NCI-H748 treated with DMSO at 0.1 percent for 48 hours (cell line): ENCODE measurements around the gene COL1A1.

Experiments used
- DNase-seq: peaks from one replicate; lab custom pipeline; 2025; lab: John Stamatoyannopoulos, UW

The COL1A1 gene

DNA sequence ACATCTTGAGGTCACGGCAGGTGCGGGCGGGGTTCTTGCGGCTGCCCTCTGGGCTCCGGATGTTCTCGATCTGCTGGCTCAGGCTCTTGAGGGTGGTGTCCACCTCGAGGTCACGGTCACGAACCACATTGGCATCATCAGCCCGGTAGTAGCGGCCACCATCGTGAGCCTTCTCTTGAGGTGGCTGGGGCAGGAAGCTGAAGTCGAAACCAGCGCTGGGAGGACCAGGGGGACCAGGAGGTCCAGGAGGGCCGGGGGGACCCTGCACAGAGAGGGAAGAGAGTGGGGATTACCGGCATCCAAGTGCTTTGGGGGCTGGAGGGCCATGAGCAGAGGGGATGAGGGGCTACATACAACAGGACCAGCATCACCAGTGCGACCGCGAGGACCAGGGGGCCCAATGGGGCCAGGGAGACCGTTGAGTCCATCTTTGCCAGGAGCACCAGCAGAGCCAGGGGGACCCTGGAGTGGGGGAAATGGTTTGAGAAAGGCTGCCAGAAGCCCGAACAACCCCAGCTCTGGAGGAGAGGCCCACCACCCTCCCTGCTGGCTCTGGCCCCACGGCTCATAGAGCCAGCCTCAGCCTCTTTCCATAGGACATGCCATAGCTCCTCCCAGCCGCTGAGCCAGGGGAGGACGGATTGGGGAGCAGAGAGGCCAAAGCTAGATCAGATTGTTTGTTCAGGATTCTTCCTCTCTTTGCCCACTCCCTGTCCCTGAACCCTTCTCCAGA, 14.6 kb downstream of the COL1A1 start:
- DNase-seq: no peak

DNA sequence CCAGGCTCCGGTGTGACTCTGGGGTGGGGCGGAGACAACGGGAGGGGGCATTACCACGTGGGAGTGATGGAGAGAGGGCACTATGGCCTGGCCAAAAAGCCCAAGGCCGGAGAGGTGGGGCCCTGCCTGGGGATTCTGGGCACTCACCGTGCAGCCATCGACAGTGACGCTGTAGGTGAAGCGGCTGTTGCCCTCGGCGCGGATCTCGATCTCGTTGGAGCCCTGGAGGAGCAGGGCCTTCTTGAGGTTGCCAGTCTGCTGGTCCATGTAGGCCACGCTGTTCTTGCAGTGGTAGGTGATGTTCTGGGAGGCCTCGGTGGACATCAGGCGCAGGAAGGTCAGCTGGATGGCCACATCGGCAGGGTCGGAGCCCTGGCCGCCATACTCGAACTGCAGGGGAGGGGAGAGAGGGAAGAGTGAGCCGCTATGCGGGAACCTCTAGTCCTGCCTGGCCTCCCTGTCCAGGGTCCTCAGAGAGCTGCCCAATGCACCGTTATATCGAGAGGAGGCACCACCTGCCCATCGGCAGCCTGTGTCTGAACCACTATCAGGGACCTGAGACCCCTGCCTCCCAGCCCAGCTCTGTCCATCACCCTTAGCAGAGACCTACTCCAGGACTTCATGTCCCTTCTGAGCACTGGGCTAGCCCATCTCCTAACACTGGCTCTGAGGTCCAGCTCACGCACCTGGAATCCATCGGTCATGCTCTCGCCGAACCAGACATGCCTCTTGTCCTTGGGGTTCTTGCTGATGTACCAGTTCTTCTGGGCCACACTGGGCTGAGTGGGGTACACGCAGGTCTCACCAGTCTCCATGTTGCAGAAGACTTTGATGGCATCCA, 15.6 kb downstream of the COL1A1 start:
- DNase-seq: no peak

DNA sequence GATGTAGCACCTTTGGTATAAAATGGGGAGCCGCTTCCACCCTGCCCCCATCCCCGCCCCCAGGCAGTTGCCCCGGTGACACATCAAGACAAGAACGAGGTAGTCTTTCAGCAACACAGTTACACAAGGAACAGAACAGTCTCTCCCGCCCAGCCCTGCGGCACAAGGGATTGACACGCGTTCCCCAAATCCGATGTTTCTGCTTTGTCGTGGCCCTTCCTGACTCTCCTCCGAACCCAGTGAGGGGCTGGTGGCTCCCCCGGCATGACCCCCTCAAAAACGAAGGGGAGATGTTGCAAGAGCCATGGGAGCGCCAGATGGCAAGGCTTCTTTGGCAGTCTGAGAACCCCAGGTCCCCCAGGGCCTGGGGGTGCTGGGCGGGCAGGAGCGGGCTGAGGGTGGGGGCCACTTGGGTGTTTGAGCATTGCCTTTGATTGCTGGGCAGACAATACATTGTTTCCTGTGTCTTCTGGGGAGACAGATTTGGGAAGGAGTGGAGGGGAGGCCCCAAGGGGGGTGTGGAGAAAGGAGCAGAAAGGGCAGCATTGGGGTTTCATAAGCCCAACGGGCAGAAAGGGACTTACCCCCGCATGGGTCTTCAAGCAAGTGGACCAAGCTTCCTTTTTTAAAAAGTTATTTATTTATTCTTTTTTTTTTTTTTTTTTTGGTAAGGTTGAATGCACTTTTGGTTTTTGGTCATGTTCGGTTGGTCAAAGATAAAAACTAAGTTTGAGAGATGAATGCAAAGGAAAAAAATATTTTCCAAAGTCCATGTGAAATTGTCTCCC, 16.6 kb downstream of the COL1A1 start:
- DNase-seq: no peak

DNA sequence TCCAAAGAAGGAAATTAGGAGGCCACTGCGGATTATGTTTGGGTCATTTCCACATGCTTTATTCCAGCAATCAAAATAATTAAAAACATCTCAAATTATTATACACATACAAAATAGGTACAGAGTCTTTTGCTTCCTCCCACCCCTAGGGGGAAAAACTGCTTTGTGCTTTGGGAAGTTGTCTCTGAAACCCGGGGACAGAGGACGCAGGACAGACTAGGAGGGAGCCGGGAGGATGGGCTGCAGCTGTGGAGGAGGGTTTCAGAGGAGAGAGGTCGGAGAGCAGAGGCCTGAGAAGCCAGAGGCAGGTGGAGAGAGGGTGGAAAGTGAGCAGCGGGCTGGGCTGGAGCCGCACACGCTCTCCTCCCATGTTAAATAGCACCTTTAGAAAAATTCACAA, 17.4 kb downstream of the COL1A1 start:
- DNase-seq: no peak

DNA sequence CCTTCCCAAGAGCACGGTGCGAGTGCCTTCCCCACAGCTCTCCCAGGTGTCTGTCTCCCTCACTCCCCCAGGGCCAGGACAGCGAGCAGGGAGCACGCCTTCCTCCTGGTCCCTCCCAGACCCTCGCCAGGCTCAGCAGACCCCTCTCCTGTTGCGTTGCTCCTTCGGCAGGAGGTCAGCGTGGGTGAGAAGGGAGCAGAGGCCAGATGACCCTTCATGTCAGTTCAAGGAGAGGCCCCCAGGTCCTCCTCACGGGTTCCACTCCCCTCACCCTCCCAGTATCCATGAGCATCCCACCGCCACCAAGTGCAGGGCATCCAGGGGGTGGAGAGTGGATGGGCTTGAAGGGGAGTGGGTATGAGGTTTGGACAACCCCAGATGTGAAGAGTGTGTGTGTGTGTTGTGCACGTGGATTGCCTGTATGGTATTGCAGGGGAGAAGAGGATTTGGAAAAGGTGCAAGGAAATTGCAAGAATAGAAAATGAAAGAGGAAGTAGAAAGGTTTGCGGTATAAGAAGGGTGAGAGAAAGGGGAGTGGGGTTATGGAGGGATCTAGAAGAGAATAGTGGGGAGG, 17.9 kb downstream of the COL1A1 start:
- no peak for DNase-seq

DNA sequence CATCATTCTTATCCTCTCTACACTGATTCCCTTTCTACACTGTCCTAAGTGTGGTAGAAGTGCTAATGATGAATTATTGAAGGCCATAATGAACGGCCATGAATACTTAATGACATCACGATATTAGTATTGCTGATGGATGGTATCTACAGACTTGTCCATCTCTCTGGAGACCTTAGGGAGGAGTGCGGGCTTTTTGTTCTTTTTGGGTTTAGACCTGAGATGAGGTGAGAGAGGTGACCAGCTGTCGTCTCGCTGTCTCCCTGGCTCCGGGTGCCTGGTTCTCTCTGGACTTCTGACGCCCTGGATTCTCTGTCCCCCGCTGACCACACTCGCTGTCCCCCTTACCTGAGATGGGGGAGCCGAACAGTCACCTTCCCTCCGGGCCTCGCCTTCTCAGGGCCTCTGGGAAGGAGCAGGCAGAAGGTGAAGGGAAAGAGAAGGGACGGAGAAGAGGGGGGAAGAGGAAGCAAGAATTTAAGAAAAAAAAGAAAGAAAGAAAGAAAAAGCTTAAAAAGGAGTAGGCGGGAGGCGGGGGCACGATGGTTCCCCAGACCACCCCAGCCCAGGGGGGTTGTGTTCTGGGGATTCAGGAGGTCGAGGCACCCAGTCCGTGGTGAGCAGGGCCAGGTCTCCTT, 18.5 kb downstream of the COL1A1 start:
- no peak for DNase-seq

DNA sequence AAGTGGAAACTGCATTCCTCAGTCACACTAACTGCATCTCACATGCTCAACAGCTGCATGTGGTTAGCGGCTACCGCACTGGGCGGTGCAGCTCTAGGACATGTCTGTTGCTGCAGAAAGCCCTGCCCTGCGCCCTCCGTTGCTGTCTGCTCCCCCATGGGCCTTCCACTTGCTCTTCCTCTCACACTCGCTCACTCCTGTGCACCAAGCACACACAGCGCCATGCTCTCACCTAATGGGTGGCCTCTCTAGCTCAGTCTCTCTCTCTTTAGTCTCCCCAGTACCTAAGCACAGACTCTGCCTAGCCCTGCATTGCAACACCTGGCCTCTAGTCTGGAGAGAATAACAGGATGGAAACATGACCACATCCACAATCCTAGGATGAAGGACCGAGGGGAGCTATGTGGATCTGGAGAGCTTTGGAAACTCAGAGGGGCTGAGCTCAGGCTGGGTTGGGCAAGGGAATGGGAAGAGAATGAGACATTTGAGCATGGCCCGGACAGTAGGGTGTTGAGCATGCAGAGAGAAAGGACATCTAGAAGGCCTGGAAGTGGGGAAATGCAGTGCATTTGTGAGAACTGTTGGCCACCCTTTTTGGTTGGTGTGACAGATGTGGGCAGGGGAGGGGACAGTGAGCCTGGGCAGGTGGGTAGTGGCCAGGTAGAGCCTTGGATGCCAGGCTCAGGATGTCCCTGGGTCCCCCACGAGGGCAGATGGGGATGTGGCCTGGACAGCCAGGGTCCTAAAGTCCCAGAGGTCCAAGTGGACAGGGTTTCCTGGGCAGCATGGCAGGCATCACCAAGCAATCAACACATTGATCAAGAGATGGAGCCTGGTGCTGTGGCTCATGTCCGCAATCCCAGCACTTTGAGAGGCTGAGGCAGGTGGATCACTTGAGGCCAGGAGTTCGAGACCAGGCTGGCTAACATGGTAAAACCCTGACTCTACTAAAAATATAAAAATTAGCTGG, 19.6 kb downstream of the COL1A1 start:
- DNase-seq: no peak

DNA sequence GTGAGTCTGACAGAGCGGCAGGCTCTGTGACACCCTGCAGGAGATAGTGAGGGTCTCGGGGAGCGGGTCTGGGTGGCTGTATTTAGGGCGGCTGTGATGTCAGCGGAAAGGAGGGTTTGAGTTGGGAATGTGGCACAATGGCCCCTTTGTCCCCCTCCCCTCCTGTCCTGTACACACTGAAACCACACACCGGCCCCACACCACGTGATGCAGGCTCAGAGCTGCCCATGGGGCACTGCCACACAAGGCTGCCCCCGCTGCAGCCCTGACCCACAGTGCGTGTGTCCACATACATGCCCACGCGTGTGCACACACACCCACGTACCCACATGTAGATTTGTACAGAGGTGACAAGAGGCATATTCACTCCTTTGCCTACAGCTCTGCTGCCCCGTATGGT, 20.3 kb downstream of the COL1A1 start:
- no peak for DNase-seq

DNA sequence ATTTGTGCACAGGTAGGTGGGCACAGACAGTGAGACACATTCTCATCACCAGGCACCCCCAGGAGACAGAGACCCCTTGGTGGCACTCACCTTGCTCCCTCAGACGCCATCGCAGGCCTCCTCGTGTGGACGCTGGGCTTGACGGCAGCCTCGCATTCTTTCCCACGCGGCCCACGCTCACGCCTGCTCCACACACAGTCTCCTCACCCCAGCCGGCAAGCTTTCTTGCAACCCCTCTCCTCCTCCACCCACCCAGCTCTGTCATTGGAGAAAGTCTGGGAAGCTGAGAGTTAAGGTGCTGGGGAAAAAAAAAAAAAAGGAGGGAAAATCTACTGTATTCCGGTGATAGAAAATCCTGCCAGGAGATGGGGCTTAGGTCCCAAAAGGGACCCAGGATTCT, 20.8 kb downstream of the COL1A1 start:
- no peak for DNase-seq

DNA sequence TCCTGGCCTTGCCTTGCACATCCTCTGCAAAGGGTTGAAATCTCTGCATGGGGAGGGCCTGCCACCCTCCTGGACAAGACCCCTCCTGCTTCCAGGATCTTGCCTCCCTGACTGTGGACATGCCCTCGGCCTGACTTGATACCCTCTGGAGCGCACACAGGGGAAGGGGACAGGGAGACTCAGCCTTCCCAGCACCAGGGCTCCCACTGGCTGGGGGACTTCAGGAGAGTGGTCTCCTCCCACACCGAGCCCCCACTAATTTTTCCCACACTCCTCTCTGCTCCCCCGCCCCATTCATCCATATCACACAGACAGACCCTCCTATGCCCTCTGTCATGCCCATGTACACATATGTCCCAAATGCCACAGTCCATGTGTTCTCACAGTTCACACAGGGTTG, 21.3 kb downstream of the COL1A1 start:
- DNase-seq: no peak

DNA sequence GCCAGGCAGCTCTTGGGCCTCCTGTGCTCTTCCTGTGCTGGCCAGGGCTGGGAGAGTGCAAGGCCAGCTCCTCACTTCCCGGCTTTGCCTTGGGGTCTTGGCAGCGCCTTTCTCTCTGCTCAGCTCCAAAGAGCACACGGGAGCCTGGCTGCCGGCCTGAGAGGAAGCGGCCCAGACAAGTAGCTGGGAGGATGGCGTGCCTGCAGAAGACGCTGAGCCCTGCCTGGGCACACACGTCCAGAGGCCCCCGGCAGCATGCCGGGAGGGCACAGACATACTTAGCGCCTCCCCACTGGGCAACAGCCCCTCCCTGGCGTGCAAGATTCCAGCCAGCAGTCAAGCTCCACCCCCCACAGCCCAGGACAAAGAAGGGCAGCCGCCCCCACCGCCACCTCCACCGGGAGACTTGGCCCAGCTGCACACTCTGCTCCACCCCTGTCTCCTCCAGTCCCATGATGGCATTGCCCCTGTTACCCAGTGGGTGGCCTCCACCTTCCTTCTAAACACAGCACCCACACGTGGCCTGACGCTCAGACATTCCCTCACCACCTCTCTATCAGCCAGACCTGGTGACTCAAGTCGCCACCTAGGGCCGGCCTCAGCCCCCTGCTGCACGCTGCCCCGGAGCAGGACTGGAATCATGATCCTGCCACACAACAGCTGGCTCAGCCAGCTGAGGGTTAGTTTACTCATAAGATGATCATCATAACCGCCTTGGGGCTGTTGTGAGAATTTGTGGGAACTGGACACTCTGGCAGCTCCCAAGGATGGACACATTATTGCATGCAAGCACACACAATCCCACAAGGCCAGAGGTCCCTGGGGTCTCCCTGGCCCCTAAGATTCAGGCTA, 23.2 kb downstream of the COL1A1 start:
- no peak for DNase-seq

DNA sequence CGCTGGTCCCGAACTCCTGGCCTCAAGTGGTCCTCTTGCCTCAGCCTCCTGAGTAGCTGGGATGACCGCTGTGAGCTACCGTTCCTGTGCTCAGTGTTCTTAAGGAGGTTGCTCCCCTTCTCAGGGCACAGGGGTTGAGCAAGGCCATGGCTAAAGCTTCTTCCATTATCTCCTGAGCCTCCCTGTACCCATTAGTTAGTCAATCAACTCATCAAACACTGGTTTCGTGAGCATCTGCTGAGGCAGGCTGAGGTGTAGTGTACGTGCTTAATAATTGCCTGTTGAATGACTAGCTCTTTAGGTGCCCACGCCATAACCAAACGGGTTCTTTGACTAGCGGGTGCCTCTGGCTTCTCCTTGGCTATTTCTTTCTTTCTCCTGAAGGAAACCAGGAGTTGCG, 24.0 kb downstream of the COL1A1 start:
- no peak for DNase-seq

DNA sequence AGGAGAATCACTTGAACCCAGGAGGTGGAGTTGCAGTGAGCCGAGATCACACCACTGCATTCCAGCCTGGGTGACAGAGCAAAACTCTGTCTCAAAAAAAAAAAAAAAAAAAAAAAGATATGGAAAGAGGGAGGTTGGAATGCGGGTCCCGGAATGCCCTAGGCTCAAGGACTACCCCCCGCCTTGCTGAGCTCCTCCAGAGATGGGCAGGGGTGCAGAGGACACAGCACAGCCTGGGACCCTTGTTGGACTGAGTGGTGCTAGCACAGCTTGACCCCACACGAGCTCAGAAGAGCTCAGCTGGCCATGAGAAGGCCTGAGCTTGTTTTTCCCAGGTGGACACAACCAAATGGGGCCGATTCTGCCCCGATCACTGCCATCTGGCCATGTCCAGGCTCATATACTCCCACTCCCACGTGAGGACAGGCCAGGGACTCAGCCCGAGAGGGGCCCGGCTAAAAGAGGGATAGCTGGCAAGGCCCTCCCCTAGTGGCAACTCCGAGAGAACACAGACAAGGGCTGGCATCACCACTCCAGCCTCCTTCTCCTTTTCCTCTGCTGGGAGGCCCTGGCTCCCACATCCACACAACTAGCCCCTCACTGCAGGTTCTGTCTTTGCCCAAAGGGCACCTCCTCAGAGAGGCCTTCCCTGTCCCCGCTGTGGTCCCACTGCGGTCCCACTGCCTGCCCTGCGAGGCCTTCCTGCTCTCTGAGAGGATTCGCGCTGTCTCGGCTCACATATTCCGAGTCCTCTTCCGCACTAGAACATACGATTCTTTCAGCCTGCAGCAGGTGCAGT, 24.7 kb downstream of the COL1A1 start:
- DNase-seq: no peak

DNA sequence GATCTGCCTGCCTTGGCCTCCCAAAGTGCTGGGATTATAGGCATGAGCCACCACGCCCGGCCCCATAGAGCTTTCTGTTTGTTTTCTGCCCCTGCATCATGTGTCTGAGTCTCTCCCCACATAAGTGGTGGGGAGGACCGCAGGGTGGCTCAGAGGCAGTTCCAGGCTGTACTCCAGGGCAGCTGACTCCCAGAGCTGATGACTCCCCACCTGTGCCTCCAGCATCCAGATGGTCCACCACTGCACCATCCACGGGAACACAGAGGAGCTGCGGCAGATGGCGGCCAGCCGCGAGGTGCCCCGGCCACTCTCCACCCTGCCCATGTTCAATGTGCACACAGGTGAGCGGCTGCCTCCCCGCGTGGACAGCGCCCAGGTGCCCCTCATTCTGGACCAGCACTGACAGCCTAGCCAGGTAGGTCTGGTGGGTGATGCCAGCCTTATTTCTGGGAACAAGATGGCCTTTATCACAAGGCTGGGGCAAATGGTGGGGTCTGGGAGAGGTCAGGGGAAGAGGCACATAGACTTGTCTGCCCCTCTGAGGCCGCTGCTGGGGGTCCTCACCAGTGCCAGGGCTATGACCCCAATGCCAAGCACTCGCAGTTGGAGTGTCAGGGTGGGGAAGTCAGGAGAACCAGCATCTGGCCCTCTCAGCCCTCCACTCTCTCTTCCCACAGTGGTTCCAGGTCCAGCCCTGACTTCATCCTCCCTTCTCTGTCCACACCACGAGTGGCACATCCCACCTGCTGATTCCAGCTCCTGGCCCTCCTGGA, 26.2 kb downstream of the COL1A1 start:
- no peak for DNase-seq

DNA sequence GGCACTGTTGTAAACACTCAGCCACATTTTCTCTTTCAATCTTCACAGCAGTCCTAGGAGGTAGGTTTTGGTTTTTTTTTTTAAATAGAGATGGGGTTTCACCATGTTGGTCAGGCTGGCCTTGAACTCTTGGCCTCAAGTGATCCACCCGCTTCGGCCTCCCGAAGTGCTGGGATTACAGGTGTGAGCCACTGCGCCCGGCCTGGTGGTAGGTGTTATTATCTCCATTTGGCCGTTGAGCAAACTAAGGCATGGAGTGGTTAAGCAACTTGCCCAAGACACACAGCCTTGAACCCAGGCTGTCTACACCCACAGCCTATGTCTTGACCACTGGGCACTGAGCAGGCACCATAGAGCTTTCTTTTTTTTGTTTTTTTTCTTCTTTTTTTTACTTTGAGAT, 27.0 kb downstream of the COL1A1 start:
- DNase-seq: no peak

DNA sequence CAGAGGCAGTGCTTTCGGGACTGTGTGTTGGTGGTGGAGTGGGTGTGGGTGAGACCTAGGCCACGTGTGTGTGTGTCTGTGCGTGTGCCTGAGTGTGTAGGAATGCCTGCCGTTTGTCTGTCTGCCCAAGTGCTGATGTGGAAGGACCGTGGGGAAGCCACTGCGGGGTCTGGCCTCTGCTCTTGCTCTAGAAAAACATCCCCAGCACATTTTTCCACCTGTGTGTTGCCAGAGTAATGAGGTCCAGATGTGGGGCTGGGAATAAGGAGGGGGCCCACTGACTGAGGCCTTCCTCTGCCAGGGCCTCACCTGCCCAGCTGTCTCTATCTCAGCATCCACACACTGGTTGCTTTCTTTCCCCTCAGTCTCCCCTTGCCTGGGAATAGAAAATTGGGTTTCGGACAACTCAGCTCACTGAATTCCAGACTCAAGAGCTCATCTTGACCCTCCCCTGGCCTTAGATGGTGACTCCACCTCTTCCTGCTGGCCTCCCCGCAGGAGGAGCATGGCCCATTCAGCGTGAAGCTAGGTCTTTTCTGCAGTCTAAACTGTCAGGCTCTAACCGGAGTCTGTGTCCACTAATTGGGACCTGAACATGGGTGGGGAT, 28.0 kb downstream of the COL1A1 start:
- DNase-seq: no peak

DNA sequence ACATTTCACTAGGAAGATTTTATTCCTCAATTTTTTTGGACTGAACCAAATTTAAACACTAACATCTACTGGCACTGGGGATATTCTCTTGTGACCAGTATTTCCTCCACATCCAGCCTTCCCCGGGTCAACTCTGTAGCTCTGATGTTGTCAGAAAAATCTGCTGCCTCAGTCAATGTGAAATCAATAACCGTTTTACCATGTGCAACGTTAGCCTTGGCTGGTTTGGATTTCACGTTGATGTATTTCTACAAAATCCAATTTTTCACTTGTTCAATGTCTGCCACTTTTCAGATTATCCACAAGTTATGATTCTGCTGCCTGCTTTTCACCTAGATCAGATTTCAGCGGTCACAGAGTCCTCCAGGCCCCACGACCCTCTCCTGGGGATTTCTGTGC, 28.5 kb downstream of the COL1A1 start:
- no peak for DNase-seq

DNA sequence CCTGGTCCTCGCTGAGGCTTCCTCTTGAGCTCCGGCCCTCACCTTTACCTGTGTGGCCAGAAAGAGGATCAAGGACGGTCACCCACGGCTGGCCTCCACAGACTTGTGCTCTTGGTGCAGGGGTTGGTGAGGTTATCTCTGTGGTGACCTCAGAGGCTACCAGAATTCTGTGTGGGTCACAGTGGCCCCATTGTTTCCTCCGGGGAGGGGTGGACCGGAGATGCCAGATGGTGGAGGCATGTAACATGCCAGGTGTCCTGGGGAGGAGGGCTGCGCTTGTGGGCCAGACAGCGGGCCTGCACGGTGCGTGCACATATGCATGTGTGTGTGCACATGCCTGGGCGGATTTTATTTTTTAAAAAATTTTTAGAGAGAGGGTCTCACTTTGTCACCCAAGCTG, 29.3 kb downstream of the COL1A1 start:
- DNase-seq: no peak
